Measurements from ENCODE around the gene CD163L1.

The CD163L1 gene

GRCh38 chr12:7349418-7349817, 94.5 kb downstream of the CD163L1 start:
- Histone ChIP-seq H3K9me3 (ENCODE audit: insufficient read depth, low read length) (no peaks in the 10 kb centered on the region), H3K9ac (ENCODE audit: low read length) (no peak overlapping the region), H3K79me2 (ENCODE audit: insufficient read depth, low read length) (no peaks in the 10 kb centered on the region), H4K20me1 (ENCODE audit: low read depth, low read length) (no peaks in the 10 kb centered on the region), H3K4me3 (ENCODE audit: insufficient read depth, low read length, poor library complexity, severe bottlenecking) (no peak overlapping the region), H3K4me2 (ENCODE audit: low read depth, low read length, poor library complexity, severe bottlenecking) (no peak overlapping the region), H3K27ac (ENCODE audit: low read depth, low read length) (no peak overlapping the region), H3K27me3 (ENCODE audit: low read length) (0 out of 2 replicates have a peak, but pooled peaks cover 4% of the 10 kb centered on the region), H3F3A (ENCODE audit: insufficient read depth) (no peaks in the 10 kb centered on the region), H3K9me2 (replicated peaks; ENCODE audit: insufficient read depth, low read length) (no peaks in the 10 kb centered on the region), H2AFZ (ENCODE audit: low read depth, low read length, severe bottlenecking) (no peak overlapping the region), H3K36me3 (ENCODE audit: low read length) (no peaks in the 10 kb centered on the region)
- TF ChIP-seq EZH2phosphoT487 (conservative IDR thresholded peaks at IDR 0.05; ENCODE audit: low read length) (no peak), CTCF (IDR thresholded peaks at IDR 0.05; ENCODE audit: insufficient read depth, low read length, poor library complexity, severe bottlenecking) (no peak)

DNA sequence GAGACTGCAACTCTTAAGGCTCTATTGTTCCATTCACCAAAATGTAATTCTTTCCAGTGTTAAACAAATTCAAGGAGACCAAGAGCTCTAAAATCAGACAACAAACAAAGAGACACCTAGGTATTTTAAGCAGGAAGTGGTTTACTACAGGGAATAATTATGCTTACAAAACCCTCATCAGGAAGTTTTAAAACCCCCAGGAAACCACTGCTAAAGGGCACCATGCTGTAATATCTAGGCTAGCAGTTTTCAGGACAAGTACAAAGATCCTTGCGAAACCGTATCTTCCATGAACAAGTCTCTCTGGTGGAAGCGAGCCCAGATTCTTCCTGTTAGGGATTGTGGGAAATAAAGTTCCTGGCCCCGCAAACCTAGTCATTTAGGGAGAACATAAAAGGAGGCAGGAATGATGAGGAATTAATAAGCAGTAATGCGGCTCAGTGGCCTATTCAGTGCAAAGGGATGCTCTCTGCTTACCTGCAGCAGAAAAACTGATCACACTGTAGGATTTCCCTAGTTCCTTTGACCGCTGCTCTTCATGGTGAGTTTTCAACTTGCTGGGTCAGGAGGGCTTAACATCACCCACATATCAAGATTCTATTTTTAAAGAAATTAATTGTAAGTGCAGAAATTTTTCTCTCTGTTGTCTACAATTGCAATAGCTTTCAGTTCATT, 97.3 kb downstream of the CD163L1 start:
- H3K9ac ChIP-seq (ENCODE audit: low read length), result no peak overlapping the region
- TF ChIP-seq CTCF (IDR thresholded peaks at IDR 0.05; ENCODE audit: insufficient read depth, low read length, poor library complexity, severe bottlenecking), result no peak
- TF ChIP-seq EZH2phosphoT487 (conservative IDR thresholded peaks at IDR 0.05; ENCODE audit: low read length), result no peak
- no peaks in the 10 kb centered on the region for H3K9me2 ChIP-seq (replicated peaks; ENCODE audit: insufficient read depth, low read length)
- no peak overlapping the region for H3K4me2 ChIP-seq (ENCODE audit: low read depth, low read length, poor library complexity, severe bottlenecking)
- H3K27ac ChIP-seq (ENCODE audit: low read depth, low read length), result no peak overlapping the region
- H2AFZ ChIP-seq (ENCODE audit: low read depth, low read length, severe bottlenecking), result no peak overlapping the region
- no peaks in the 10 kb centered on the region for H3K79me2 ChIP-seq (ENCODE audit: insufficient read depth, low read length)
- no peaks in the 10 kb centered on the region for H3F3A ChIP-seq (ENCODE audit: insufficient read depth)
- no peak overlapping the region for H3K4me3 ChIP-seq (ENCODE audit: insufficient read depth, low read length, poor library complexity, severe bottlenecking)
- H3K9me3 ChIP-seq (ENCODE audit: insufficient read depth, low read length), result no peaks in the 10 kb centered on the region
- H3K27me3 ChIP-seq (ENCODE audit: low read length), result 0 out of 2 replicates have a peak, but pooled peaks cover 4% of the 10 kb centered on the region
- no peaks in the 10 kb centered on the region for H4K20me1 ChIP-seq (ENCODE audit: low read depth, low read length)
- no peaks in the 10 kb centered on the region for H3K36me3 ChIP-seq (ENCODE audit: low read length)

GRCh38 chr12:7344833-7345606, 98.9 kb downstream of the CD163L1 start:
- Histone ChIP-seq H4K20me1 (ENCODE audit: low read depth, low read length) (no peaks in the 10 kb centered on the region), H3K9me3 (ENCODE audit: insufficient read depth, low read length) (no peaks in the 10 kb centered on the region), H3K4me2 (ENCODE audit: low read depth, low read length, poor library complexity, severe bottlenecking) (no peak overlapping the region), H3K27me3 (ENCODE audit: low read length) (no peaks in the 10 kb centered on the region), H3K4me3 (ENCODE audit: insufficient read depth, low read length, poor library complexity, severe bottlenecking) (no peak overlapping the region), H3K79me2 (ENCODE audit: insufficient read depth, low read length) (no peaks in the 10 kb centered on the region), H3K27ac (ENCODE audit: low read depth, low read length) (no peak overlapping the region), H3K9ac (ENCODE audit: low read length) (no peak overlapping the region), H2AFZ (ENCODE audit: low read depth, low read length, severe bottlenecking) (no peak overlapping the region), H3K36me3 (ENCODE audit: low read length) (no peaks in the 10 kb centered on the region), H3F3A (ENCODE audit: insufficient read depth) (no peaks in the 10 kb centered on the region), H3K9me2 (replicated peaks; ENCODE audit: insufficient read depth, low read length) (no peaks in the 10 kb centered on the region)
- no peak for TF ChIP-seq CTCF (IDR thresholded peaks at IDR 0.05; ENCODE audit: insufficient read depth, low read length, poor library complexity, severe bottlenecking)
- no peak for TF ChIP-seq EZH2phosphoT487 (conservative IDR thresholded peaks at IDR 0.05; ENCODE audit: low read length)
